MM.1S (cell line): ENCODE data around the gene NBEA.

ENCODE experiments used
- DNase-seq: peaks from one replicate; pipeline ENCODE4 v3.0.0-alpha.2; 2015
- H2AFZ ChIP-seq: fragments of 300-600 bp; sonication (generic); 2 replicates; pipeline ENCODE4 v1.6.0; 2016; ENCODE audit warnings: antibody characterized with exemption, low read length
- H3F3A ChIP-seq: fragments of 300-600 bp; sonication (generic); 2 replicates; pipeline ENCODE4 v1.6.1; 2016; ENCODE audit warnings: mild to moderate bottlenecking, antibody characterized with exemption, low read length, moderate library complexity, mixed read lengths; ENCODE audit not compliant: insufficient read depth
- H3K27ac ChIP-seq: fragments of 300-600 bp; sonication (generic); 2 replicates; pipeline ENCODE4 v1.5.1; 2016; ENCODE audit warnings: mild to moderate bottlenecking, low read length
- H3K27me3 ChIP-seq: fragments of 300-600 bp; sonication (generic); replicated peaks from 2 replicates; pipeline ENCODE4 v1.6.0; 2016; ENCODE audit warnings: low read length; ENCODE audit not compliant: insufficient read depth
- H3K36me3 ChIP-seq: fragments of 300-600 bp; sonication (generic); replicated peaks from 2 replicates; pipeline ENCODE4 v1.6.1; 2016; ENCODE audit warnings: mild to moderate bottlenecking, low read length, mixed read lengths; ENCODE audit not compliant: insufficient read depth
- H3K4me1 ChIP-seq: fragments of 300-600 bp; sonication (generic); 2 replicates; pipeline ENCODE4 v1.6.1; 2016; ENCODE audit warnings: low read length, mixed read lengths
- H3K4me2 ChIP-seq: fragments of 300-600 bp; sonication (generic); 2 replicates; pipeline ENCODE4 v1.6.0; 2016; ENCODE audit warnings: low read depth, low read length
- H3K4me3 ChIP-seq: fragments of 300-600 bp; sonication (generic); 2 replicates; pipeline ENCODE4 v1.5.1; 2016; ENCODE audit warnings: low read length, mixed read lengths
- H3K79me2 ChIP-seq: fragments of 300-600 bp; sonication (generic); 2 replicates; pipeline ENCODE4 v1.6.1; 2016; ENCODE audit warnings: mixed run types, low read length, mixed read lengths
- H3K9ac ChIP-seq: fragments of 300-600 bp; sonication (generic); 2 replicates; pipeline ENCODE4 v1.6.1; 2016; ENCODE audit warnings: low read length, mixed read lengths
- H3K9me2 ChIP-seq: fragments of 300-600 bp; sonication (generic); replicated peaks from 2 replicates; pipeline ENCODE4 v1.6.1; 2016; ENCODE audit warnings: mild to moderate bottlenecking, low read length, mixed read lengths; ENCODE audit not compliant: insufficient read depth
- H3K9me3 ChIP-seq: fragments of 300-600 bp; sonication (generic); replicated peaks from 2 replicates; pipeline ENCODE4 v1.6.1; 2016; ENCODE audit warnings: mild to moderate bottlenecking, low read length, mixed read lengths; ENCODE audit not compliant: insufficient read depth
- H4K20me1 ChIP-seq: fragments of 300-600 bp; sonication (generic); 2 replicates; pipeline ENCODE4 v1.6.1; 2016; ENCODE audit warnings: mild to moderate bottlenecking, low read length, moderate library complexity, mixed read lengths; ENCODE audit not compliant: insufficient read depth
- EZH2 ChIP-seq: fragments of 300-600 bp; sonication (generic); optimal IDR thresholded peaks from 2 replicates; pipeline ENCODE3; 2017; ENCODE audit warnings: low read depth, mild to moderate bottlenecking, antibody characterized with exemption, low read length, mixed read lengths
- EZH2phosphoT487 ChIP-seq: fragments of 300-600 bp; sonication (generic); IDR thresholded peaks from 2 replicates; pipeline ENCODE4 v1.6.1; 2018; ENCODE audit warnings: antibody characterized with exemption, low read length
- TF ChIP-seq, protein P1 (sequence below): fragments of 300-600 bp; sonication (generic); IDR thresholded peaks from 2 replicates; pipeline ENCODE4 v1.5.1; 2016; ENCODE audit warnings: antibody characterized with exemption, low read length, mixed read lengths

NBEA gene

DNA sequence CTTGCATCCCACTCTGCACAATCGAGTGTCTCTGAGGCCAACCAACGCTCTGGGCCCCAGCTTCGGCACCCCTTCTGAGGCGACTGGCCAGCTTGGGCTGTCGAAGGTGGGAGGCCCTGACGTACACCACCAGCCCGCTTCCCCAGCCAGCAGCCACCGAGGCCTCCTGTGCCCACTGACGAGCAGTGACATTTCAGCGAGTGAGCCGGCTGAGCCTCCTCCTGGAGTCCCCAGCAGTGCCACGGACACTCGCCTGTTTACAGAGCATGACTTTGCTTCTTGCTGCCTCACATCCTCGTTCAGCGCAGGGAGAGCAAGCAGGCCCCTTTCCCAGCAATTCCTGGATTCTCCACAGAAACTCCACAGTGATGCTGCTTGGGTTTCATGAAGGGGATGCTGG lies 774.7 kb downstream of the NBEA start:
- Histone ChIP-seq H3K4me3 (no peak overlapping the region), H3K9me2 (no peaks in the 10 kb centered on the region), H3K4me1 (no peaks in the 10 kb centered on the region), H3K9me3 (no peaks in the 10 kb centered on the region), H2AFZ (no peak overlapping the region), H4K20me1 (no peaks in the 10 kb centered on the region), H3K4me2 (no peak overlapping the region), H3K9ac (no peak overlapping the region), H3K27me3 (no peaks in the 10 kb centered on the region), H3K27ac (no peak overlapping the region), H3K79me2 (no peaks in the 10 kb centered on the region), H3F3A (no peaks in the 10 kb centered on the region), H3K36me3 (no peaks in the 10 kb centered on the region)
- no peak for DNase-seq
- TF ChIP-seq, protein P1, sequence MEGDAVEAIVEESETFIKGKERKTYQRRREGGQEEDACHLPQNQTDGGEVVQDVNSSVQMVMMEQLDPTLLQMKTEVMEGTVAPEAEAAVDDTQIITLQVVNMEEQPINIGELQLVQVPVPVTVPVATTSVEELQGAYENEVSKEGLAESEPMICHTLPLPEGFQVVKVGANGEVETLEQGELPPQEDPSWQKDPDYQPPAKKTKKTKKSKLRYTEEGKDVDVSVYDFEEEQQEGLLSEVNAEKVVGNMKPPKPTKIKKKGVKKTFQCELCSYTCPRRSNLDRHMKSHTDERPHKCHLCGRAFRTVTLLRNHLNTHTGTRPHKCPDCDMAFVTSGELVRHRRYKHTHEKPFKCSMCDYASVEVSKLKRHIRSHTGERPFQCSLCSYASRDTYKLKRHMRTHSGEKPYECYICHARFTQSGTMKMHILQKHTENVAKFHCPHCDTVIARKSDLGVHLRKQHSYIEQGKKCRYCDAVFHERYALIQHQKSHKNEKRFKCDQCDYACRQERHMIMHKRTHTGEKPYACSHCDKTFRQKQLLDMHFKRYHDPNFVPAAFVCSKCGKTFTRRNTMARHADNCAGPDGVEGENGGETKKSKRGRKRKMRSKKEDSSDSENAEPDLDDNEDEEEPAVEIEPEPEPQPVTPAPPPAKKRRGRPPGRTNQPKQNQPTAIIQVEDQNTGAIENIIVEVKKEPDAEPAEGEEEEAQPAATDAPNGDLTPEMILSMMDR = no peak
- TF ChIP-seq EZH2 (no peak), EZH2phosphoT487 (no peak)

DNA sequence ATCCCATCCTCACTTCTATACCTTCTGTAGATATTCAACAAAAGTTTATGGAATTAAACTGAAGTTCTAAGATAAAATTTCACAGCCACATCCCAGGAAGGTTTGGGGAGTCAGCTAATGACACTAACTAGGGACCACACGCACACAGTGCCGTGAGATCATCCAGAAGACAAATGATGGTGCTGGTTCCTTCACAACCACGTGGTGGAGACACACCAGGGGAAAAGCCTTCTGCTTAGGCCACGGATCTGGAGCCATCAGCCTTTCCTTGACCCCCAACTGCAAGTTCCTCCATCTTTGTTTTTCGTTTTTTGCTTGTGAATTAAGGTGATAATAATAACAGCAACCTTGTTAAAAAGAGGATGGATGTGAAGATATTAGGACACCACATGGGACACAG lies 776.0 kb downstream of the NBEA start:
- no peak overlapping the region for H3K27ac ChIP-seq
- H3K27me3 ChIP-seq = no peaks in the 10 kb centered on the region
- H2AFZ ChIP-seq = no peak overlapping the region
- TF ChIP-seq EZH2phosphoT487 = no peak
- TF ChIP-seq, protein P1 = no peak
- no peak for TF ChIP-seq EZH2
- no peaks in the 10 kb centered on the region for H3F3A ChIP-seq
- no peak for DNase-seq
- no peak overlapping the region for H3K4me2 ChIP-seq
- H3K9me2 ChIP-seq = no peaks in the 10 kb centered on the region
- H3K36me3 ChIP-seq = no peaks in the 10 kb centered on the region
- H3K9me3 ChIP-seq = no peaks in the 10 kb centered on the region
- H3K4me1 ChIP-seq = no peaks in the 10 kb centered on the region
- no peaks in the 10 kb centered on the region for H3K79me2 ChIP-seq
- H3K9ac ChIP-seq = no peak overlapping the region
- no peaks in the 10 kb centered on the region for H4K20me1 ChIP-seq
- H3K4me3 ChIP-seq = no peak overlapping the region

DNA sequence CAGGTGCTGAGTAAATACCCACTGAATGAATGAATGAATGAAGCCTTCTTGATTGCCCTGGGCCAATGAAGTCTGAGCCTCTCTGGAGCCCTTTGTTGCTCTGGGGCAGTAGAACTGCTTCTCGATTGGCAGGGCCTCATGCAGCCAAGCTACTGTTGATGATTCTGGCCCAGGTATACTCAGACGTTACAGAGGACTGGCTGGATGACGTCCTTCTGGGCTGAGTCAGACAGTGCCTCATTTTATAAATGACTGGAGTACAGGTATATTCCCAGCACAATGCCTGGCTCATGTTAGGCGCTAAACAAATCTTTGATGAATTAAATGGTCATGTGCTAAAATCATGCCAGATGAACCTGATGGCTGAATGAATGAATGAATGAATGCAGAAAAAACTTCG lies 778.2 kb downstream of the NBEA start:
- H3K4me1 ChIP-seq = no peaks in the 10 kb centered on the region
- no peak overlapping the region for H2AFZ ChIP-seq
- no peak overlapping the region for H3K9ac ChIP-seq
- TF ChIP-seq, protein P1 = no peak
- TF ChIP-seq EZH2phosphoT487 (no peak), EZH2 (no peak)
- no peaks in the 10 kb centered on the region for H3K9me3 ChIP-seq
- no peaks in the 10 kb centered on the region for H4K20me1 ChIP-seq
- H3K36me3 ChIP-seq = no peaks in the 10 kb centered on the region
- no peak overlapping the region for H3K4me3 ChIP-seq
- no peak overlapping the region for H3K4me2 ChIP-seq
- H3K27me3 ChIP-seq = no peaks in the 10 kb centered on the region
- DNase-seq = no peak
- no peaks in the 10 kb centered on the region for H3F3A ChIP-seq
- H3K79me2 ChIP-seq = no peaks in the 10 kb centered on the region
- H3K27ac ChIP-seq = no peak overlapping the region
- H3K9me2 ChIP-seq = no peaks in the 10 kb centered on the region
